Trophoblast cell (in vitro differentiated cells and primary cell): ENCODE results near the gene RASSF4.
A peak's percentile ranks its signal among the peaks of the same experiment; 100 is the strongest.

Experiments used
- DNase-seq, 2 donors: peaks; one replicate each; pipeline ENCODE4 v3.0.0-alpha.2; 2016
- H2AFZ ChIP-seq: 2 replicates; pipeline ENCODE4 v1.6.1; 2013; ENCODE audit warnings: low read length, moderate library complexity, mild to moderate bottlenecking; ENCODE audit not compliant: insufficient read depth, poor library complexity
- H2AK5ac ChIP-seq: 2 replicates; pipeline ENCODE4 v1.6.1; 2013; ENCODE audit warnings: mild to moderate bottlenecking, low read length
- H2BK120ac ChIP-seq: 2 replicates; pipeline ENCODE4 v1.6.1; 2013; ENCODE audit warnings: low read length, mild to moderate bottlenecking, moderate library complexity; ENCODE audit not compliant: insufficient read depth, poor library complexity
- H2BK12ac ChIP-seq: 2 replicates; pipeline ENCODE4 v1.6.1; 2013; ENCODE audit warnings: mild to moderate bottlenecking, low read length, moderate library complexity
- H2BK5ac ChIP-seq: 2 replicates; pipeline ENCODE4 v1.6.1; 2013; ENCODE audit warnings: low read length, low read depth, moderate library complexity, mild to moderate bottlenecking; ENCODE audit not compliant: poor library complexity
- H3K14ac ChIP-seq: 2 replicates; pipeline ENCODE4 v1.6.1; 2013; ENCODE audit warnings: mild to moderate bottlenecking, low read length
- H3K18ac ChIP-seq: 2 replicates; pipeline ENCODE4 v1.6.1; 2013; ENCODE audit warnings: mild to moderate bottlenecking, low read length
- H3K23ac ChIP-seq: 2 replicates; pipeline ENCODE4 v1.6.1; 2013; ENCODE audit warnings: low read length
- H3K27ac ChIP-seq: 2 replicates; pipeline ENCODE4 v1.5.1; 2013; ENCODE audit warnings: low read depth, mild to moderate bottlenecking, inconsistent platforms, low read length, moderate library complexity
- H3K27me3 ChIP-seq: 2 replicates; pipeline ENCODE4 v1.6.1; 2013; ENCODE audit warnings: inconsistent platforms, mild to moderate bottlenecking, low read length, moderate library complexity; ENCODE audit not compliant: insufficient read depth
- H3K36me3 ChIP-seq, 2 experiments: 1 replicate in 1 of 2; 2 replicates in 1 of 2; pipeline ENCODE4 v1.6.1; 2013; ENCODE audit warnings: low read length in 2 of 2, mild to moderate bottlenecking in 2 of 2, moderate library complexity in 1 of 2; ENCODE audit not compliant: insufficient read depth in 2 of 2, control insufficient read depth in 1 of 2
- H3K4ac ChIP-seq: 2 replicates; pipeline ENCODE4 v1.6.1; 2013; ENCODE audit warnings: low read depth, mild to moderate bottlenecking, low read length, moderate library complexity
- H3K4me1 ChIP-seq, 2 experiments: 1 replicate in 1 of 2; 2 replicates in 1 of 2; pipeline ENCODE4 v1.6.1; 2013; ENCODE audit warnings: low read length in 2 of 2, mild to moderate bottlenecking in 2 of 2, moderate library complexity in 1 of 2; ENCODE audit not compliant: insufficient read depth in 2 of 2, control insufficient read depth in 1 of 2
- H3K4me2 ChIP-seq: 2 replicates; pipeline ENCODE4 v1.6.1; 2013; ENCODE audit warnings: inconsistent platforms, mild to moderate bottlenecking, low read length, moderate library complexity
- H3K4me3 ChIP-seq: 2 replicates; pipeline ENCODE4 v1.5.1; 2013; ENCODE audit warnings: mild to moderate bottlenecking, low read depth, low read length, inconsistent platforms
- H3K79me1 ChIP-seq: one replicate; pipeline ENCODE4 v1.6.1; 2013; ENCODE audit warnings: low read length
- H3K79me2 ChIP-seq: 2 replicates; pipeline ENCODE4 v1.6.1; 2013; ENCODE audit warnings: low read length, mild to moderate bottlenecking; ENCODE audit not compliant: control insufficient read depth, insufficient read depth, poor library complexity
- H3K9ac ChIP-seq: 2 replicates; pipeline ENCODE4 v1.6.1; 2013; ENCODE audit warnings: mild to moderate bottlenecking, low read length
- H3K9me3 ChIP-seq: 2 replicates; pipeline ENCODE4 v1.6.1; 2013; ENCODE audit warnings: low read depth, mild to moderate bottlenecking, control low read depth, inconsistent platforms, low read length; ENCODE audit not compliant: insufficient read depth
- H4K12ac ChIP-seq: 2 replicates; pipeline ENCODE4 v1.6.1; 2013; ENCODE audit warnings: low read depth, mild to moderate bottlenecking, low read length, moderate library complexity
- H4K8ac ChIP-seq: 2 replicates; pipeline ENCODE4 v1.6.1; 2013; ENCODE audit warnings: low read depth, mild to moderate bottlenecking, low read length, moderate library complexity
- H4K91ac ChIP-seq: one replicate; pipeline ENCODE4 v1.6.1; 2013; ENCODE audit warnings: low read depth, mild to moderate bottlenecking, low read length, moderate library complexity
- WGBS: extraction: QIAGEN DNeasy Blood & Tissue Kit; methylation state at CpG from one replicate; pipeline ENCODE4 v1.1.7; 2013; ENCODE audit warnings: missing lambda C conversion rate; ENCODE audit not compliant: insufficient read length, insufficient coverage; ENCODE audit errors: extremely low coverage; 5-methylcytosine and 5-hydroxymethylcytosine counted together

RASSF4 gene

DNA sequence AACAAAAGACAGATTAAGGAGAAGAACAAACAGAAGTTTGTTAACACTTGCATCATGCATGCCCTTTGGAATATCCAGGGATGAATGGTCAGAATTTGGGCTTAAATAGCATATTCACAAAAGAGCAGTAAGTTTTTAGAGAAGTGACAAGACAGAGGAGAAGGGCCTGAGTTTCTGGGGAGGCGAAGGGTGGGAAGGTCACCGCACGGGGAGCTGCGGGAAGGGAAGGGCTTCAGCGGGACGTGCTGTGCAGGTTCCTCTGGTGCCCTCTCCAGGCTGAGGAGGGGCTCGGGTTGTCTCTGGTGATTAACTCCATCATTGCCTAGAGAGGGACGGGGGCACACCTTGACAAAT is 30.7 kb downstream of the RASSF4 start:
- Histone ChIP-seq H2BK5ac (no peak overlapping the region), H2BK120ac (no peak overlapping the region), H2AFZ (no peak overlapping the region), H3K23ac (no peak overlapping the region), H3K9me3 (no peaks in the 10 kb centered on the region), H3K79me1 (peaks cover 30% of the 10 kb centered on the region), H3K4me1 (peaks cover 19 to 23% of the 10 kb centered on the region in 2 experiments), H3K4ac (no peak overlapping the region), H2BK12ac (no peak overlapping the region), H4K12ac (no peak overlapping the region), H4K8ac (no peak overlapping the region), H3K4me3 (no peak overlapping the region), H3K79me2 (peaks cover 4% of the 10 kb centered on the region), H4K91ac (no peak overlapping the region), H3K9ac (no peak overlapping the region), H3K27me3 (no peaks in the 10 kb centered on the region), H3K27ac (no peak overlapping the region), H3K36me3 (peaks cover 5 to 17% of the 10 kb centered on the region in 2 experiments), H3K4me2 (no peak overlapping the region), H3K18ac (no peak overlapping the region), H3K14ac (no peak overlapping the region), H2AK5ac (no peak overlapping the region)
- DNase-seq = no peak
- WGBS = no CpG with 5 or more reads among the region's 8 CpGs

- H4K91ac ChIP-seq = peak overlapping the region; percentile 29
- H3K9ac ChIP-seq = no peak overlapping the region
- H2BK120ac ChIP-seq = no peak overlapping the region
- no peak for DNase-seq
- no peak overlapping the region for H3K14ac ChIP-seq
- peaks cover 5 to 17% of the 10 kb centered on the region in 2 experiments for H3K36me3 ChIP-seq
- H3K23ac ChIP-seq = no peak overlapping the region
- H3K9me3 ChIP-seq = no peaks in the 10 kb centered on the region
- peaks cover 19 to 23% of the 10 kb centered on the region in 2 experiments for H3K4me1 ChIP-seq
- no peak overlapping the region for H2BK5ac ChIP-seq
- H2BK12ac ChIP-seq = peak overlapping the region; percentile 23
- no peak overlapping the region for H3K4me3 ChIP-seq
- no peak overlapping the region for H3K4ac ChIP-seq
- H3K4me2 ChIP-seq = no peak overlapping the region
- H3K79me2 ChIP-seq = peaks cover 4% of the 10 kb centered on the region
- H3K27me3 ChIP-seq = no peaks in the 10 kb centered on the region
- H2AFZ ChIP-seq = no peak overlapping the region
- no peak overlapping the region for H4K8ac ChIP-seq
- peaks cover 31% of the 10 kb centered on the region for H3K79me1 ChIP-seq
- H3K18ac ChIP-seq = no peak overlapping the region
- no peak overlapping the region for H3K27ac ChIP-seq
- H4K12ac ChIP-seq = no peak overlapping the region
- H2AK5ac ChIP-seq = no peak overlapping the region
- WGBS = no CpG with 5 or more reads among the region's 7 CpGs
Observed at GRCh38 chr10:44990965-44991364, 31.4 kb downstream of the RASSF4 start.

- H3K14ac ChIP-seq = no peak overlapping the region
- no peak overlapping the region for H3K23ac ChIP-seq
- H4K12ac ChIP-seq = no peak overlapping the region
- no peak overlapping the region for H2AK5ac ChIP-seq
- peaks cover 5 to 17% of the 10 kb centered on the region in 2 experiments for H3K36me3 ChIP-seq
- no peak overlapping the region for H2BK120ac ChIP-seq
- H3K27me3 ChIP-seq = no peaks in the 10 kb centered on the region
- no peak overlapping the region for H2BK12ac ChIP-seq
- no peak overlapping the region for H3K9ac ChIP-seq
- H4K91ac ChIP-seq = no peak overlapping the region
- H2AFZ ChIP-seq = no peak overlapping the region
- H3K4me2 ChIP-seq = no peak overlapping the region
- H4K8ac ChIP-seq = no peak overlapping the region
- no peak overlapping the region for H3K27ac ChIP-seq
- H3K4ac ChIP-seq = no peak overlapping the region
- peaks cover 37% of the 10 kb centered on the region for H3K79me1 ChIP-seq
- no peak overlapping the region for H2BK5ac ChIP-seq
- H3K4me1 ChIP-seq = peaks cover 23 to 25% of the 10 kb centered on the region in 2 experiments
- no CpG with 5 or more reads among the region's 5 CpGs for WGBS
- no peak for DNase-seq
- H3K4me3 ChIP-seq = no peak overlapping the region
- H3K79me2 ChIP-seq = peaks cover 4% of the 10 kb centered on the region
- no peaks in the 10 kb centered on the region for H3K9me3 ChIP-seq
- H3K18ac ChIP-seq = no peak overlapping the region
Observed at GRCh38 chr10:44991571-44991970, 32.0 kb downstream of the RASSF4 start.

DNA sequence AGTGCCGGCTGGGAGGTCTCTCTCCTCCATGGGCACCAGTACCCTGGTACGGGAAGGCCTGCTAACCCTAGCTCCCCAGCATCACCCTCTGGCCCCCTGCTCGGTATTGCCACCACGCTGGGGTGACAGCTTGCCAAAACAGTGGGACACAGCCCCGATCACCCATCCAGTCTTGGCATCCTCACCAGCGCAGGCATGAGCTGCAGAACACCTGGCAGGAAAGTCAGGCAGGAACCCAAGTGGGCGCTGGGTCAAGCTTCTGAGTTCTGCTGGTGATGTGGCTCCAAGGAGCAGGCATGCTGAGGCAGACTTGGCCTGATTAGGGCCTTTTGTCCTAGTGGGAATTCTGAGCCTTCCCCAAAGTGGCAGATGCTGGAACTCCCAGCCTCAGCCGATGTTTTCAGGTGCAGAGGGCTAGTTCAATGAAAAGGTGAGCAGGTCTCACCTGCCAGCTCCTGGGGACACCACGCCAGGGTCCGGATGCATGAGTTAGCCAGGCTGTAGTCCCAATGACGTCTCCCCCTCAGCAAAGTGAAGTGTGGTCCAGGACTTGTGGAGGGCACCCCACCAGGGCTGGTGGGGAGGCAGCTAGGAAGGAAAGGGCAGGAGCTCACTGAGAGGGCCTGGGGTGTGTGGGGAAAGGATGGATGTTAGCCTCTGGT is 32.6 kb downstream of the RASSF4 start:
- H2BK12ac ChIP-seq = peak overlapping the region; percentile 29
- H3K79me2 ChIP-seq = peaks cover 4% of the 10 kb centered on the region
- no peak overlapping the region for H3K9ac ChIP-seq
- peaks cover 23 to 27% of the 10 kb centered on the region in 2 experiments for H3K4me1 ChIP-seq
- no peak overlapping the region for H4K12ac ChIP-seq
- H3K4ac ChIP-seq = no peak overlapping the region
- peaks cover 5 to 17% of the 10 kb centered on the region in 2 experiments for H3K36me3 ChIP-seq
- no peak overlapping the region for H3K23ac ChIP-seq
- WGBS = no CpG with 5 or more reads among the region's 11 CpGs
- no peak overlapping the region for H2BK5ac ChIP-seq
- no peak overlapping the region for H3K4me3 ChIP-seq
- H4K8ac ChIP-seq = peak overlapping the region; percentile 30
- no peak overlapping the region for H3K27ac ChIP-seq
- H2AK5ac ChIP-seq = peak overlapping the region; percentile 75
- no peak for DNase-seq
- no peaks in the 10 kb centered on the region for H3K27me3 ChIP-seq
- H3K18ac ChIP-seq = peak overlapping the region; percentile 4
- H4K91ac ChIP-seq = peak overlapping the region; percentile 54
- H2AFZ ChIP-seq = no peak overlapping the region
- H3K9me3 ChIP-seq = no peaks in the 10 kb centered on the region
- no peak overlapping the region for H3K4me2 ChIP-seq
- H2BK120ac ChIP-seq = no peak overlapping the region
- H3K79me1 ChIP-seq = peaks cover 40% of the 10 kb centered on the region
- H3K14ac ChIP-seq = peak overlapping the region; percentile 21
